SU-DHL-6 (cell line): ENCODE measurements around the gene COL21A1.

Source experiments
- CTCF ChIP-seq: fragments of 200-600 bp; sonication (generic); IDR thresholded peaks from one replicate; pipeline ENCODE4 v1.5.1; 2017; ENCODE audit warnings: antibody characterized with exemption, mild to moderate bottlenecking, low read length, moderate library complexity; ENCODE audit not compliant: insufficient read depth, poor library complexity, severe bottlenecking
- EZH2phosphoT487 ChIP-seq: fragments of 200-600 bp; sonication (generic), shearing (Covaris generic); conservative IDR thresholded peaks from 2 replicates; pipeline ENCODE4 v1.6.1; 2018; ENCODE audit warnings: mild to moderate bottlenecking, antibody characterized with exemption, low read length, moderate library complexity, mixed read lengths

GRCh38 chr6:56255349-56255748 lies 8.0 kb upstream of the COL21A1 start:
- no peak for TF ChIP-seq EZH2phosphoT487
- no peak for TF ChIP-seq CTCF
